Esophagus muscularis mucosa (tissue), 4 donors: ENCODE results near the gene STN1. TPM values are rescaled to one million over a fixed set of nuclear protein-coding genes. Genes with fewer than 3 reads are reported as not detected.

ENCODE experiments used
- DNase-seq: peaks from one replicate; pipeline ENCODE4 v3.0.0-alpha.2; 2017; ENCODE audit errors: extremely low spot score
- H3K27ac ChIP-seq, 4 donors: fragments of 200-600 bp; sonication (generic); replicated peaks in 1 of 4; 1 replicate in 3 of 4; 2 replicates in 1 of 4; pipeline ENCODE4 v1.5.1; 2016 to 2019; ENCODE audit warnings: mild to moderate bottlenecking in 1 of 4
- H3K27me3 ChIP-seq, 4 donors: fragments of 200-600 bp; sonication (generic); one replicate each; pipeline versions ENCODE4 v1.5.1 to v1.6.0; 2016 to 2019
- H3K36me3 ChIP-seq, 4 donors: fragments of 200-600 bp; sonication (generic); one replicate each; pipeline ENCODE4 v1.5.1; 2016 to 2019
- H3K4me1 ChIP-seq, 4 donors: fragments of 200-600 bp; sonication (generic); one replicate each; pipeline ENCODE4 v1.5.1; 2016 to 2019
- H3K4me3 ChIP-seq, 4 donors: fragments of 200-600 bp; sonication (generic); 1 replicate in 2 of 4; 2 replicates in 2 of 4; pipeline ENCODE4 v1.5.1; 2016 to 2019; ENCODE audit warnings: mild to moderate bottlenecking in 4 of 4, moderate library complexity in 1 of 4
- H3K9me3 ChIP-seq, 4 donors: fragments of 200-600 bp; sonication (generic); 1 replicate in 3 of 4; 2 replicates in 1 of 4; pipeline ENCODE4 v1.5.1; 2016 to 2019
- EP300 ChIP-seq: sonication (generic); formaldehyde crosslinking; IDR thresholded peaks from one replicate; pipeline ENCODE4 v1.6.1; 2017; ENCODE audit warnings: antibody characterized with exemption
- POLR2A ChIP-seq: fragments of 450-650 bp; IDR thresholded peaks from one replicate; pipeline ENCODE4 v1.6.1; 2017; ENCODE audit warnings: antibody characterized with exemption, moderate library complexity, mild to moderate bottlenecking, low read depth
- POLR2AphosphoS5 ChIP-seq, 2 donors: sonication (generic); formaldehyde crosslinking; IDR thresholded peaks; one replicate each; pipeline ENCODE4 v1.6.1; 2017; ENCODE audit warnings: antibody characterized with exemption in 2 of 2
- WGBS: methylation state at CpG from one replicate; pipeline ENCODE4 v1.1.5; 2018; 5-methylcytosine and 5-hydroxymethylcytosine counted together
- intact Hi-C: fragments of 100-400 bp; cut with DNase I; formaldehyde crosslinking; loops from one replicate; pipeline ENCODE4 v1.15.1; 2023
- total RNA-seq, 4 donors: library from RNA; depleted of rRNA; stranded (reverse); fragments of >200 nt; gene quantifications; one replicate each; pipeline versions ENCODE4 v1.1.0 to v1.2.1, GENCODE V29; 2016
- TF ChIP-seq, protein P1 (sequence below), 3 experiments: fragments of 200-600 bp in 2 of 3; fragments of 450-650 bp in 1 of 3; sonication (generic) in 2 of 3; IDR thresholded peaks; one replicate each; pipeline ENCODE4 v1.5.1; 2017 to 2019; ENCODE audit warnings: antibody characterized with exemption in 3 of 3, mild to moderate bottlenecking in 2 of 3, moderate library complexity in 1 of 3

STN1 gene
- total RNA-seq, 4 donors from 2014 or later, result 18.7 to 27.7 (median 24.9) TPM

DNA sequence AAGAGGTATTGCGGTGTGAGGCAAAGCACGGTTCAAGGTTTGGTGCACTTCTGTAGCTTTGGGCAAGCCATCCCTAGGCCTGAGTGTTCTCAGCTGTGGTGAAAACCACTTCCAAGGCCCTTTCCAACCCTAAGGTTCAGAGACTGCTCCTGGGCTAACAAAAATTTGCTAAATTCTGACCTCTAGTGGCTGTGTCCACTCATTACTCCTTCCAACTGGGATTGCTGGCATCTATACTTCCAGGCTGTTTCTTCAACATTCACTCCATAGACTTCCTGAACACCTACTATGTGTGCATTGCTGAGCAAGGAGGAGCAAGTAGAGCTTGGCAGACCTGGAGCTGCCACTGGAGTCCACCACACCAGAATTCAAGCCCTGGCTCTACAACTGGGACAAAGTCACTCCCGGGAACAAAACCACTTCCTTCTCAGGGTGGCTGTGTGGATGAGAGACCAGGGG, 33.3 kb downstream of the STN1 start:
- intact Hi-C loops, result loop anchor here (5.0 kb wide), 3 partner anchors 172 to 323 kb away; partner anchors contain the start of gene SFR1
- WGBS, result 75% methylated on average over 3 of the region's 3 CpGs
- DNase-seq, result no peak
- H3K4me1 ChIP-seq, result peaks cover 22 to 51% (median 48%) of the 10 kb centered on the region in 4 donors
- no peaks in the 10 kb centered on the region for H3K9me3 ChIP-seq
- TF ChIP-seq POLR2A (no peak), POLR2AphosphoS5 (IDR thresholded peaks at IDR 0.05) (peak in 1 of 2 donors; percentile 19), EP300 (no peak)
- TF ChIP-seq, protein P1, sequence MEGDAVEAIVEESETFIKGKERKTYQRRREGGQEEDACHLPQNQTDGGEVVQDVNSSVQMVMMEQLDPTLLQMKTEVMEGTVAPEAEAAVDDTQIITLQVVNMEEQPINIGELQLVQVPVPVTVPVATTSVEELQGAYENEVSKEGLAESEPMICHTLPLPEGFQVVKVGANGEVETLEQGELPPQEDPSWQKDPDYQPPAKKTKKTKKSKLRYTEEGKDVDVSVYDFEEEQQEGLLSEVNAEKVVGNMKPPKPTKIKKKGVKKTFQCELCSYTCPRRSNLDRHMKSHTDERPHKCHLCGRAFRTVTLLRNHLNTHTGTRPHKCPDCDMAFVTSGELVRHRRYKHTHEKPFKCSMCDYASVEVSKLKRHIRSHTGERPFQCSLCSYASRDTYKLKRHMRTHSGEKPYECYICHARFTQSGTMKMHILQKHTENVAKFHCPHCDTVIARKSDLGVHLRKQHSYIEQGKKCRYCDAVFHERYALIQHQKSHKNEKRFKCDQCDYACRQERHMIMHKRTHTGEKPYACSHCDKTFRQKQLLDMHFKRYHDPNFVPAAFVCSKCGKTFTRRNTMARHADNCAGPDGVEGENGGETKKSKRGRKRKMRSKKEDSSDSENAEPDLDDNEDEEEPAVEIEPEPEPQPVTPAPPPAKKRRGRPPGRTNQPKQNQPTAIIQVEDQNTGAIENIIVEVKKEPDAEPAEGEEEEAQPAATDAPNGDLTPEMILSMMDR (IDR thresholded peaks at IDR 0.05), result peak; percentile 71 to 82 (median 77)
- no peak overlapping the region for H3K4me3 ChIP-seq
- H3K27me3 ChIP-seq, result no peaks in the 10 kb centered on the region
- H3K36me3 ChIP-seq, result peaks cover 14 to 67% (median 30%) of the 10 kb centered on the region in 4 donors
- H3K27ac ChIP-seq, result peak overlapping the region; percentile 3 to 82 (median 26)

- Histone ChIP-seq H3K27me3 (no peaks in the 10 kb centered on the region), H3K36me3 (peaks cover 15 to 79% (median 41%) of the 10 kb centered on the region in 4 donors), H3K27ac (peak overlapping the region; percentile 10 to 74 (median 49)), H3K4me3 (no peak overlapping the region), H3K4me1 (peaks cover 4 to 39% (median 35%) of the 10 kb centered on the region in 4 donors), H3K9me3 (no peaks in the 10 kb centered on the region)
- intact Hi-C loops, result loop anchor here (5.0 kb wide), 1 partner anchor 170 kb away; no protein-coding TSS in a partner anchor
- 97% methylated on average over 6 of the region's 8 CpGs for WGBS
- TF ChIP-seq, protein P1 (IDR thresholded peaks at IDR 0.05), result no peak
- TF ChIP-seq EP300, result no peak
- TF ChIP-seq POLR2AphosphoS5 (IDR thresholded peaks at IDR 0.05), result no peak
- DNase-seq, result no peak
Measured at GRCh38 chr10:103882285-103883007, 35.5 kb downstream of the STN1 start.

DNA sequence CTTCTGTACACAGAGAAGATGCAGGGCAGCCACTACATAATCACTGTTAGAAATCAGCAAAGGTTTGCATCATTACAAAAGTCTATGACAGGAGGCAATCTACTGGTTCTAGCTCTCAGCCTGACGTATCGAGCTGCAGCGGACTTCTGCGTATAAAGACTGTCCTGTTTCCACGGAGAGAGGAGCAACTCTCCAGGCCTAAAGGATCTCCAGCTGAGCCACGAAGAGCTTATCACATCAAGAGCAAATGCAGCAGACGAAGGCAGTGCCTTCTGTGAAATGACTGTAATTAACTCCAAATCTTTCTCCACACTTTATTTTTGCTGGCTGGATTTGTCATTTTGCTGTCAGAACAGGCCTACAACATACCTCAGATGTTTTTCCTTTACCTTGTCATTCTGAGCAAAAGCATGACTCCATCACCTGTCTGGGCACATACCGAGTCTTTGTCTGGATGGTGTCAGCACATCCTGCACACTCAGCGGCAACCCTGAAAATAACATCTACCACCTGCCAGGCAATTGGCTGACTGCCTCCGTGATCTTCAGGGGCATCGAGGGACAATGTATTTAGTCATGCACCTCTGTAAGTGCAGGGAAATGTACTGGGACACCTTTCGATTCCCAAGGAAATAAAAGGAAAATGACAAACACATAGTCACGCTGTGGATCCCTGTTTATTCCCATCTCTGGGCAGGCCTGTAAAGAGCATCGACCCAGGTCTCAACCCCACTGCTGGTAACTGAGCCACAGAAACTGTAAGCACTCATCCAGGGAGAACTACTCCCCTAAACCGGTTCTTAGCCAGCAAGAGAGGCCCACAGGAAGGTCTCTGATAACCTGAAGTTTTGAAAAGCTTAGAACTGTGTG, 36.3 kb downstream of the STN1 start:
- H3K27ac ChIP-seq, result peak overlapping the region; percentile 10 to 74 (median 49)
- H3K36me3 ChIP-seq, result peaks cover 15 to 73% (median 37%) of the 10 kb centered on the region in 4 donors
- WGBS, result 68% methylated on average over 14 of the region's 15 CpGs
- no peak for DNase-seq
- H3K4me3 ChIP-seq, result no peak overlapping the region
- no peaks in the 10 kb centered on the region for H3K27me3 ChIP-seq
- peaks cover 3 to 35% (median 33%) of the 10 kb centered on the region in 4 donors for H3K4me1 ChIP-seq
- intact Hi-C loops, result loop anchor here (5.0 kb wide), 1 partner anchor 169 kb away; no protein-coding TSS in a partner anchor
- no peaks in the 10 kb centered on the region for H3K9me3 ChIP-seq
- TF ChIP-seq POLR2A, result no peak
- TF ChIP-seq POLR2AphosphoS5 (IDR thresholded peaks at IDR 0.05), result peak; percentile 75 to 80

DNA sequence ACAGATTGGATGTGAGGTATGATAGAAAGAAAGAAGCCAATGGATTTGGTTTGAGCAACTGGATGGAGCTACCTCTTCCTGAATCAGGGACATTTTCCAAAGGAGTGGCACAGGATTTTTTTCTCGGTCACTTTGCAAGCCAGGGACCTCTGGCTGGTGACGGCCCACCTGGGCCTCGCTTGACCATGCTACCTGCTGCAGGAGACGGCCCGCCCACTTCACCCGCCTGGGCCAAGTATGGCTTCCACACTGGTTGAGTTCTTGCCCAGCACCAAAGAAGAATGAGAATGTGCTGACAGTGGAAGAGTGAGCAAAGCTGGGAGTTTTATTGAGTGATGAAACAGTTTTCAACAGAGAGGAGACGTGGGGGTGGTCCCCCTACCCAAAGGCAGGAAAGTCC, 38.2 kb downstream of the STN1 start:
- H3K36me3 ChIP-seq, result peaks cover 15 to 62% (median 37%) of the 10 kb centered on the region in 4 donors

DNA sequence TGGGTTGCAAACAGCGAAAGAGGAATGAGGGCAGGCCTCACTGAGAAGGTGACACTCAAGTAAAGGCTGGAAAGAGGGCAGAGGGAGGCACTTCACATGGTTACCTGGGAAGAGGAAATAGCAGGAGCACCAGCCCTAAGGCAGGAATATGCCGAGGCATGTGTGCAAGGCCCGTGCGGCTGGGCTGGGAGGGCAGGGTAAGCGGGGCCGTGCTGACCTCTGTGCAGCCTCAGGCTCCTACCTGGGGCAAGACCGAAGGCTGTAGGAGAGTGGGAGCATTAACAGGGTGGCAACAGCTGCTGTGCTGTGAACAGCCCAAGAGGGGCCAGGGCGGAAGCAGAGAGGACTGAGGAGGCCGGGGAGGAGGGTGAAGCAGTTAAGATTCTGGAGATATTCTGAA, 38.6 kb downstream of the STN1 start:
- Histone ChIP-seq H3K27me3 (no peaks in the 10 kb centered on the region), H3K9me3 (no peaks in the 10 kb centered on the region), H3K36me3 (peaks cover 15 to 61% (median 37%) of the 10 kb centered on the region in 4 donors), H3K27ac (no peak overlapping the region), H3K4me1 (peaks cover 3 to 30% (median 23%) of the 10 kb centered on the region in 4 donors), H3K4me3 (no peak overlapping the region)
- intact Hi-C loops, result no loop called here
- 86% methylated on average over 9 of the region's 9 CpGs for WGBS
- TF ChIP-seq, protein P1 (IDR thresholded peaks at IDR 0.05), result no peak
- no peak for TF ChIP-seq EP300
- no peak for TF ChIP-seq POLR2A
- no peak for TF ChIP-seq POLR2AphosphoS5 (IDR thresholded peaks at IDR 0.05)
- no peak for DNase-seq

More for the DNA sequence above, 38.2 kb downstream of the STN1 start:
- no peak overlapping the region for H3K4me3 ChIP-seq
- WGBS, result 98% methylated on average over 7 of the region's 7 CpGs
- H3K9me3 ChIP-seq, result no peaks in the 10 kb centered on the region
- no peak for DNase-seq
- H3K4me1 ChIP-seq, result peaks cover 3 to 34% (median 25%) of the 10 kb centered on the region in 4 donors
- no peaks in the 10 kb centered on the region for H3K27me3 ChIP-seq
- no peak overlapping the region for H3K27ac ChIP-seq
- intact Hi-C loops, result loop anchor here (5.0 kb wide), 1 partner anchor 168 kb away; no protein-coding TSS in a partner anchor
- no peak for TF ChIP-seq EP300
